SW480 (cell line): ENCODE results near the gene SLC4A5.
"Not testable (repeated sequence)": the region's sequence is repeated elsewhere in the genome, so short reads cannot be mapped to it uniquely, and the experiment has no call there.

Experiments
- DNase-seq: peaks from one replicate; pipeline ENCODE4 v3.0.0-alpha.2; 2016; ENCODE audit warnings: low spot score

Gene SLC4A5

GRCh38 chr2:74199275-74199701, 143.9 kb downstream of the SLC4A5 start:
- no peak for DNase-seq

GRCh38 chr2:74198461-74199274, 144.5 kb downstream of the SLC4A5 start, which contains the start of gene MTHFD2:
Gene MTHFD2 (plus strand): TSS chr2:74198615. CDS start chr2:74198642, 27 bp downstream.
- DNase-seq: peak; percentile 99

GRCh38 chr2:74198023-74198460, 145.2 kb downstream of the SLC4A5 start:
- no peak for DNase-seq

- no peak for DNase-seq
These were observed 146.2 kb downstream of the SLC4A5 start for GRCh38 chr2:74197049-74197448.

GRCh38 chr2:74194799-74195198, 148.4 kb downstream of the SLC4A5 start:
- DNase-seq: no peak

- no peak for DNase-seq
These were observed 151.4 kb downstream of the SLC4A5 start for GRCh38 chr2:74191596-74192380.

- DNase-seq: no peak
These were observed 154.5 kb downstream of the SLC4A5 start for GRCh38 chr2:74188696-74189095.

- peak; percentile 64 for DNase-seq
These were observed 155.1 kb downstream of the SLC4A5 start for GRCh38 chr2:74188018-74188601.

- DNase-seq: not testable (repeated sequence)
These were observed 156.5 kb downstream of the SLC4A5 start for GRCh38 chr2:74186706-74187105.

- no peak for DNase-seq
These were observed 157.2 kb downstream of the SLC4A5 start for GRCh38 chr2:74186038-74186437.

- no peak for DNase-seq
These were observed 159.3 kb downstream of the SLC4A5 start for GRCh38 chr2:74183878-74184277.

- DNase-seq: no peak
These were observed 161.5 kb downstream of the SLC4A5 start for GRCh38 chr2:74181739-74182138.

GRCh38 chr2:74179063-74179865, 164.0 kb downstream of the SLC4A5 start:
- DNase-seq: no peak

- peak; percentile 99 for DNase-seq
These were observed 164.8 kb downstream of the SLC4A5 start, which contains the start of gene MOB1A for GRCh38 chr2:74178211-74179062. Gene MOB1A (minus strand): TSS chr2:74178879. CDS start chr2:74178674, 205 bp downstream.

GRCh38 chr2:74177696-74178095, 165.5 kb downstream of the SLC4A5 start:
- no peak for DNase-seq

- no peak for DNase-seq
These were observed 168.3 kb downstream of the SLC4A5 start for GRCh38 chr2:74174909-74175308.

GRCh38 chr2:74168739-74169138, 174.5 kb downstream of the SLC4A5 start:
- no peak for DNase-seq
